HAP-1 (cell line): ENCODE data around the gene PRPF19.

Experiments
- DNase-seq, 2 experiments: peaks; one replicate each; pipeline ENCODE4 v3.0.0-alpha.2; 2016 to 2020; ENCODE audit warnings: low spot score in 2 of 2
- H3K27me3 ChIP-seq: fragments of 250-450 bp; sonication (Bioruptor Pico); 2 replicates; pipeline ENCODE4 v1.5.1; 2020; ENCODE audit warnings: low read depth, mild to moderate bottlenecking, moderate library complexity
- H3K36me3 ChIP-seq: fragments of 250-450 bp; sonication (Bioruptor Pico); replicated peaks from 2 replicates; pipeline ENCODE4 v1.5.1; 2020; ENCODE audit warnings: mild to moderate bottlenecking
- H3K4me1 ChIP-seq: fragments of 250-450 bp; sonication (Bioruptor Pico); 2 replicates; pipeline ENCODE4 v1.5.1; 2020; ENCODE audit warnings: mild to moderate bottlenecking
- H3K4me3 ChIP-seq: fragments of 250-450 bp; sonication (Bioruptor Pico); 2 replicates; pipeline ENCODE4 v1.5.1; 2020; ENCODE audit warnings: mild to moderate bottlenecking, moderate library complexity
- H3K9me3 ChIP-seq: fragments of 250-450 bp; sonication (Bioruptor Pico); 2 replicates; pipeline ENCODE4 v1.5.1; 2020; ENCODE audit warnings: mild to moderate bottlenecking, moderate library complexity
- in situ Hi-C: fragments of 300-500 bp; cut with MboI; formaldehyde crosslinking; loops from 3 replicates; pipeline ENCODE4 v1.14.3; 2020; ENCODE audit warnings: low sequenced_read_pairs, inconsistent platforms, mixed read lengths

PRPF19 gene

GRCh38 chr11:60934124-60934789, 27.9 kb upstream of the PRPF19 start:
- Histone ChIP-seq H3K9me3 (no peaks in the 10 kb centered on the region), H3K27me3 (no peaks in the 10 kb centered on the region), H3K4me1 (no peaks in the 10 kb centered on the region), H3K4me3 (no peak overlapping the region), H3K36me3 (peaks cover 18% of the 10 kb centered on the region)
- in situ Hi-C loops: no loop called here
- no peak for DNase-seq

- H3K27me3 ChIP-seq: no peaks in the 10 kb centered on the region
- no peak for DNase-seq
- peaks cover 18% of the 10 kb centered on the region for H3K36me3 ChIP-seq
- in situ Hi-C loops: no loop called here
- no peaks in the 10 kb centered on the region for H3K4me1 ChIP-seq
- no peak overlapping the region for H3K4me3 ChIP-seq
- no peaks in the 10 kb centered on the region for H3K9me3 ChIP-seq
Observed at GRCh38 chr11:60933416-60934123, 27.2 kb upstream of the PRPF19 start.

GRCh38 chr11:60932605-60933356, 26.4 kb upstream of the PRPF19 start:
- H3K27me3 ChIP-seq: no peaks in the 10 kb centered on the region
- H3K4me1 ChIP-seq: no peaks in the 10 kb centered on the region
- in situ Hi-C loops: no loop called here
- peaks cover 23% of the 10 kb centered on the region for H3K36me3 ChIP-seq
- no peak for DNase-seq
- no peak overlapping the region for H3K4me3 ChIP-seq
- no peaks in the 10 kb centered on the region for H3K9me3 ChIP-seq

GRCh38 chr11:60931917-60932316, 25.5 kb upstream of the PRPF19 start:
- Histone ChIP-seq H3K36me3 (peaks cover 23% of the 10 kb centered on the region), H3K4me3 (no peak overlapping the region)
- in situ Hi-C loops: no loop called here

GRCh38 chr11:60930394-60930793, 24.0 kb upstream of the PRPF19 start:
- DNase-seq: no peak
- no peaks in the 10 kb centered on the region for H3K27me3 ChIP-seq
- H3K9me3 ChIP-seq: no peaks in the 10 kb centered on the region
- H3K36me3 ChIP-seq: peaks cover 23% of the 10 kb centered on the region
- H3K4me1 ChIP-seq: peaks cover 1% of the 10 kb centered on the region; the same call in 1 of the 2 replicates
- H3K4me3 ChIP-seq: no peak overlapping the region
- in situ Hi-C loops: no loop called here

More at GRCh38 chr11:60931917-60932316, 25.5 kb upstream of the PRPF19 start:
- H3K4me1 ChIP-seq: no peaks in the 10 kb centered on the region
- no peaks in the 10 kb centered on the region for H3K27me3 ChIP-seq
- no peaks in the 10 kb centered on the region for H3K9me3 ChIP-seq
- no peak for DNase-seq

- in situ Hi-C loops: no loop called here
- Histone ChIP-seq H3K4me1 (peaks cover 4% of the 10 kb centered on the region; the same call in 1 of the 2 replicates), H3K9me3 (no peaks in the 10 kb centered on the region), H3K36me3 (peaks cover 23% of the 10 kb centered on the region), H3K4me3 (no peak overlapping the region), H3K27me3 (no peaks in the 10 kb centered on the region)
- no peak for DNase-seq
Observed at GRCh38 chr11:60929764-60930163, 23.4 kb upstream of the PRPF19 start.

GRCh38 chr11:60928563-60929001, 22.2 kb upstream of the PRPF19 start:
- Histone ChIP-seq H3K9me3 (no peaks in the 10 kb centered on the region), H3K4me3 (no peak overlapping the region), H3K36me3 (peaks cover 23% of the 10 kb centered on the region), H3K4me1 (peaks cover 8% of the 10 kb centered on the region), H3K27me3 (no peaks in the 10 kb centered on the region)
- in situ Hi-C loops: no loop called here
- peak in 1 of 2 experiments; percentile 5 for DNase-seq

GRCh38 chr11:60927600-60927999, 21.2 kb upstream of the PRPF19 start:
- no peak for DNase-seq
- Histone ChIP-seq H3K4me1 (peaks cover 8% of the 10 kb centered on the region), H3K27me3 (no peaks in the 10 kb centered on the region), H3K9me3 (no peaks in the 10 kb centered on the region), H3K36me3 (peaks cover 23% of the 10 kb centered on the region), H3K4me3 (no peak overlapping the region)
- in situ Hi-C loops: no loop called here

- in situ Hi-C loops: no loop called here
- Histone ChIP-seq H3K9me3 (no peaks in the 10 kb centered on the region), H3K4me3 (no peak overlapping the region), H3K27me3 (no peaks in the 10 kb centered on the region), H3K36me3 (peaks cover 22% of the 10 kb centered on the region), H3K4me1 (peaks cover 8% of the 10 kb centered on the region)
- DNase-seq: no peak
Observed at GRCh38 chr11:60927061-60927592, 20.7 kb upstream of the PRPF19 start.

- H3K36me3 ChIP-seq: peaks cover 22% of the 10 kb centered on the region
- DNase-seq: no peak
- no peaks in the 10 kb centered on the region for H3K9me3 ChIP-seq
- H3K4me3 ChIP-seq: no peak overlapping the region
- H3K4me1 ChIP-seq: peaks cover 8% of the 10 kb centered on the region
- H3K27me3 ChIP-seq: no peaks in the 10 kb centered on the region
- in situ Hi-C loops: no loop called here
Observed at GRCh38 chr11:60926500-60926899, 20.1 kb upstream of the PRPF19 start.

GRCh38 chr11:60925868-60926267, 19.5 kb upstream of the PRPF19 start:
- H3K27me3 ChIP-seq: no peaks in the 10 kb centered on the region
- in situ Hi-C loops: no loop called here
- peaks cover 8% of the 10 kb centered on the region for H3K4me1 ChIP-seq
- H3K9me3 ChIP-seq: no peaks in the 10 kb centered on the region
- peaks cover 24% of the 10 kb centered on the region for H3K36me3 ChIP-seq
- H3K4me3 ChIP-seq: no peak overlapping the region; the same call in 1 of the 2 replicates
- no peak for DNase-seq

- in situ Hi-C loops: loop anchor here (25.0 kb wide), 1 partner anchor 813 kb away; no protein-coding TSS in a partner anchor
- peak in 1 of 2 experiments; percentile 37 for DNase-seq
- no peaks in the 10 kb centered on the region for H3K9me3 ChIP-seq
- peaks cover 8% of the 10 kb centered on the region for H3K4me1 ChIP-seq
- peak overlapping the region; percentile 73 for H3K4me3 ChIP-seq
- no peaks in the 10 kb centered on the region for H3K27me3 ChIP-seq
- H3K36me3 ChIP-seq: peaks cover 27% of the 10 kb centered on the region
Observed at GRCh38 chr11:60924906-60925853, 18.8 kb upstream of the PRPF19 start.
